ENCODE measurements around the gene PKHD1.

The PKHD1 gene

GRCh38 chr6:51790946-51791345 is 296.5 kb downstream of the PKHD1 start:
- Histone ChIP-seq H3K4me2 (no peak overlapping the region), H3K4me3 (no peak overlapping the region), H4K20me1 (no peaks in the 10 kb centered on the region), H3K4me1 (peaks cover 5% of the 10 kb centered on the region; the same call in 1 of the 2 replicates), H3K9me3 (peaks cover under 1% of the 10 kb centered on the region; the same call in 1 of the 2 replicates), H3K9ac (no peak overlapping the region), H3K36me3 (no peaks in the 10 kb centered on the region), H3K27me3 (no peaks in the 10 kb centered on the region), H3K27ac (no peak overlapping the region)
- no peak for TF ChIP-seq Cebpa-rat (IDR thresholded peaks at IDR 0.05)

GRCh38 chr6:51788121-51788520 is 299.3 kb downstream of the PKHD1 start:
- Histone ChIP-seq H4K20me1 (no peaks in the 10 kb centered on the region), H3K9me3 (no peaks in the 10 kb centered on the region), H3K27ac (no peak overlapping the region), H3K4me3 (no peak overlapping the region), H3K36me3 (no peaks in the 10 kb centered on the region), H3K27me3 (no peaks in the 10 kb centered on the region), H3K4me1 (peaks cover 5% of the 10 kb centered on the region; the same call in 1 of the 2 replicates), H3K4me2 (no peak overlapping the region), H3K9ac (no peak overlapping the region)
- no peak for TF ChIP-seq Cebpa-rat (IDR thresholded peaks at IDR 0.05)

GRCh38 chr6:51778666-51779065 is 308.7 kb downstream of the PKHD1 start:
- H3K27me3 ChIP-seq: no peaks in the 10 kb centered on the region
- H3K4me1 ChIP-seq: no peaks in the 10 kb centered on the region
- no peaks in the 10 kb centered on the region for H4K20me1 ChIP-seq
- no peak overlapping the region for H3K4me3 ChIP-seq
- no peaks in the 10 kb centered on the region for H3K36me3 ChIP-seq
- TF ChIP-seq Cebpa-rat (IDR thresholded peaks at IDR 0.05): no peak
- no peak overlapping the region for H3K4me2 ChIP-seq
- no peaks in the 10 kb centered on the region for H3K9me3 ChIP-seq
- H3K9ac ChIP-seq: no peak overlapping the region
- H3K27ac ChIP-seq: no peak overlapping the region

GRCh38 chr6:51777618-51778017 is 309.8 kb downstream of the PKHD1 start:
- Histone ChIP-seq H3K27ac (no peak overlapping the region), H3K4me3 (no peak overlapping the region), H3K27me3 (no peaks in the 10 kb centered on the region), H4K20me1 (no peaks in the 10 kb centered on the region), H3K9me3 (no peaks in the 10 kb centered on the region), H3K36me3 (no peaks in the 10 kb centered on the region), H3K9ac (no peak overlapping the region), H3K4me2 (no peak overlapping the region), H3K4me1 (no peaks in the 10 kb centered on the region)
- TF ChIP-seq Cebpa-rat (IDR thresholded peaks at IDR 0.05): no peak

- H3K27ac ChIP-seq: no peak overlapping the region
- H3K4me3 ChIP-seq: no peak overlapping the region
- H3K9me3 ChIP-seq: no peaks in the 10 kb centered on the region
- no peak overlapping the region for H3K4me2 ChIP-seq
- no peaks in the 10 kb centered on the region for H4K20me1 ChIP-seq
- H3K27me3 ChIP-seq: no peaks in the 10 kb centered on the region
- H3K9ac ChIP-seq: no peak overlapping the region
- H3K36me3 ChIP-seq: no peaks in the 10 kb centered on the region
- no peaks in the 10 kb centered on the region for H3K4me1 ChIP-seq
- no peak for TF ChIP-seq Cebpa-rat (IDR thresholded peaks at IDR 0.05)
These were observed 311.2 kb downstream of the PKHD1 start for GRCh38 chr6:51775942-51776860.

- H3K9ac ChIP-seq: no peak overlapping the region
- no peak overlapping the region for H3K27ac ChIP-seq
- H4K20me1 ChIP-seq: no peaks in the 10 kb centered on the region
- H3K4me3 ChIP-seq: no peak overlapping the region
- H3K4me2 ChIP-seq: no peak overlapping the region
- no peaks in the 10 kb centered on the region for H3K4me1 ChIP-seq
- no peaks in the 10 kb centered on the region for H3K36me3 ChIP-seq
- H3K9me3 ChIP-seq: peaks cover 6% of the 10 kb centered on the region; the same call in 1 of the 2 replicates
- TF ChIP-seq Cebpa-rat (IDR thresholded peaks at IDR 0.05): no peak
- no peaks in the 10 kb centered on the region for H3K27me3 ChIP-seq
These were observed 319.3 kb downstream of the PKHD1 start for GRCh38 chr6:51768087-51768486.

GRCh38 chr6:51765230-51765629 is 322.2 kb downstream of the PKHD1 start:
- no peaks in the 10 kb centered on the region for H3K36me3 ChIP-seq
- TF ChIP-seq Cebpa-rat (IDR thresholded peaks at IDR 0.05): no peak
- H3K27ac ChIP-seq: no peak overlapping the region
- no peaks in the 10 kb centered on the region for H3K27me3 ChIP-seq
- no peak overlapping the region for H3K4me3 ChIP-seq
- H3K9me3 ChIP-seq: peaks cover 6% of the 10 kb centered on the region; the same call in 1 of the 2 replicates
- no peak overlapping the region for H3K4me2 ChIP-seq
- H4K20me1 ChIP-seq: no peaks in the 10 kb centered on the region
- H3K4me1 ChIP-seq: no peaks in the 10 kb centered on the region
- H3K9ac ChIP-seq: no peak overlapping the region

GRCh38 chr6:51753635-51754034 is 333.8 kb downstream of the PKHD1 start:
- no peaks in the 10 kb centered on the region for H3K4me1 ChIP-seq
- TF ChIP-seq Cebpa-rat (IDR thresholded peaks at IDR 0.05): no peak

GRCh38 chr6:51743999-51744398 is 343.4 kb downstream of the PKHD1 start:
- no peaks in the 10 kb centered on the region for H4K20me1 ChIP-seq
- no peaks in the 10 kb centered on the region for H3K36me3 ChIP-seq
- H3K27me3 ChIP-seq: no peaks in the 10 kb centered on the region
- no peaks in the 10 kb centered on the region for H3K9me3 ChIP-seq
- no peak overlapping the region for H3K27ac ChIP-seq
- no peak overlapping the region for H3K9ac ChIP-seq
- TF ChIP-seq Cebpa-rat (IDR thresholded peaks at IDR 0.05): no peak
- H3K4me2 ChIP-seq: no peak overlapping the region
- H3K4me3 ChIP-seq: no peak overlapping the region
- H3K4me1 ChIP-seq: no peaks in the 10 kb centered on the region

More at GRCh38 chr6:51753635-51754034, 333.8 kb downstream of the PKHD1 start:
- H3K4me2 ChIP-seq: no peak overlapping the region
- no peak overlapping the region for H3K27ac ChIP-seq
- no peak overlapping the region for H3K9ac ChIP-seq
- H3K9me3 ChIP-seq: no peaks in the 10 kb centered on the region
- H3K36me3 ChIP-seq: no peaks in the 10 kb centered on the region
- H4K20me1 ChIP-seq: no peaks in the 10 kb centered on the region
- H3K4me3 ChIP-seq: no peak overlapping the region
- no peaks in the 10 kb centered on the region for H3K27me3 ChIP-seq

GRCh38 chr6:51740658-51741057 is 346.8 kb downstream of the PKHD1 start:
- TF ChIP-seq Cebpa-rat (IDR thresholded peaks at IDR 0.05): no peak
- Histone ChIP-seq H3K4me2 (no peak overlapping the region), H3K9me3 (no peaks in the 10 kb centered on the region), H3K4me1 (no peaks in the 10 kb centered on the region), H3K27ac (no peak overlapping the region), H3K9ac (no peak overlapping the region), H3K27me3 (no peaks in the 10 kb centered on the region), H3K4me3 (no peak overlapping the region), H3K36me3 (no peaks in the 10 kb centered on the region), H4K20me1 (no peaks in the 10 kb centered on the region)
